Middle frontal gyrus (tissue), 1 donor: Measurements from ENCODE around the gene ZNF609.
"Not testable (repeated sequence)": the region's sequence is repeated elsewhere in the genome, so short reads cannot be mapped to it uniquely, and the experiment has no call there.

Source experiments
- DNase-seq: peaks from one replicate; pipeline ENCODE4 v3.0.0-alpha.2; 2015; ENCODE audit warnings: low spot score; ENCODE audit errors: extremely low spot score

Gene ZNF609

GRCh38 chr15:64622410-64623260 lies 162.3 kb downstream of the ZNF609 start:
- no peak for DNase-seq

GRCh38 chr15:64623347-64623996 lies 163.1 kb downstream of the ZNF609 start:
- no peak for DNase-seq

GRCh38 chr15:64624242-64624641 lies 163.9 kb downstream of the ZNF609 start:
- DNase-seq: no peak

GRCh38 chr15:64629063-64629462 lies 168.7 kb downstream of the ZNF609 start:
- no peak for DNase-seq

- no peak for DNase-seq
These were observed 170.2 kb downstream of the ZNF609 start for GRCh38 chr15:64630396-64631107.

- DNase-seq: not testable (repeated sequence)
These were observed 172.3 kb downstream of the ZNF609 start for GRCh38 chr15:64632639-64633038.

- DNase-seq: no peak
These were observed 173.0 kb downstream of the ZNF609 start for GRCh38 chr15:64633332-64633731.

- DNase-seq: no peak
These were observed 173.6 kb downstream of the ZNF609 start for GRCh38 chr15:64634027-64634426.

GRCh38 chr15:64634576-64635498 lies 174.5 kb downstream of the ZNF609 start:
- no peak for DNase-seq

GRCh38 chr15:64635499-64636495 lies 175.4 kb downstream of the ZNF609 start:
- DNase-seq: no peak

- no peak for DNase-seq
These were observed 176.2 kb downstream of the ZNF609 start for GRCh38 chr15:64636556-64636955.

- no peak for DNase-seq
These were observed 177.0 kb downstream of the ZNF609 start for GRCh38 chr15:64637412-64637811.

- DNase-seq: not testable (repeated sequence)
These were observed 179.4 kb downstream of the ZNF609 start for GRCh38 chr15:64639744-64640143.

GRCh38 chr15:64640146-64640871 lies 179.9 kb downstream of the ZNF609 start:
- no peak for DNase-seq

- no peak for DNase-seq
These were observed 182.5 kb downstream of the ZNF609 start for GRCh38 chr15:64642875-64643274.

GRCh38 chr15:64643685-64644084 lies 183.3 kb downstream of the ZNF609 start:
- DNase-seq: no peak

GRCh38 chr15:64644811-64645210 lies 184.4 kb downstream of the ZNF609 start:
- not testable (repeated sequence) for DNase-seq

- no peak for DNase-seq
These were observed 185.6 kb downstream of the ZNF609 start for GRCh38 chr15:64645995-64646394.

- DNase-seq: no peak
These were observed 187.0 kb downstream of the ZNF609 start for GRCh38 chr15:64647367-64647766.
